ENCODE results near the gene CIAO2B. TPM values are rescaled to one million over a fixed set of nuclear protein-coding genes. Genes with fewer than 3 reads are reported as not detected.
A peak's percentile ranks its signal among the peaks of the same experiment; 100 is the strongest.

The CIAO2B gene
- 52.1 to 56.1 TPM (median 54.5 TPM) in 3 replicates for total RNA-seq

DNA sequence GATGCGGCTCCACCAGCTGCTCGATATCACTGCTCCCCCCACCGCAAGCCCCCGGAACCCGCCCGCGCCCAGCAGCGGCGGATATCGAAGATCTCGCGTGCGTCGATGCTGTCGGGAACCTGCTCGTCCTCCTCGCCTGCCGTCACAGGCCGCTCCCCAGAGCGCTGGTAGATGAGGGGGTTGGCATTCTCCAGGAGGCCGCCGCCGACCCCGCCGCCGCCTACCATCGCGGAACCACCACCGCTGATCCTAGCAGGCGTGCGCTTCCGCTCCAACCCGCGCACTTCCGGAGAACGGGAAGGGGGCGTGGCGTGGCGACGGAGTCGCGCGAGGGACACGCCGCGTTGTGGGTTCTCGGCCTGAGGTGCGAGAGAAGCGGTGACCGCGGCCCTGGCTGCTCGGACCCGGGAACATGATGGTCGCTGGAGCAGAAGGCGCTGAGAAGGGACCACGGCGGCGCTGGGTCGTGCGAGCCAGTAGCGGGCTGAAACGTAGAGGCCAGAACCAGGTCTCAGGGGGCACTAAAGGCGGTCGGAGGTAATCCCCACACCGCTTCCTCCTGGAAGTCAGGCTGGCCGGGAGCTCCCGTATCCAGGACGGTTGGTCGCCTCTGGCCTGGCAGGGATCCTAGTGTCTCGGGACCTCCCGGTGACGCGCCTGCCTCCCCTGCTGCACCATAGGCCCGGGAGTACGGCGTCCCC, at the start of gene CIAO2B:
Gene CIAO2B, minus strand, starts transcription at position 265 of the 701 bp plus-strand sequence. Its CDS starts 38 bp downstream, at position 227.
- TF ChIP-seq, protein P1, sequence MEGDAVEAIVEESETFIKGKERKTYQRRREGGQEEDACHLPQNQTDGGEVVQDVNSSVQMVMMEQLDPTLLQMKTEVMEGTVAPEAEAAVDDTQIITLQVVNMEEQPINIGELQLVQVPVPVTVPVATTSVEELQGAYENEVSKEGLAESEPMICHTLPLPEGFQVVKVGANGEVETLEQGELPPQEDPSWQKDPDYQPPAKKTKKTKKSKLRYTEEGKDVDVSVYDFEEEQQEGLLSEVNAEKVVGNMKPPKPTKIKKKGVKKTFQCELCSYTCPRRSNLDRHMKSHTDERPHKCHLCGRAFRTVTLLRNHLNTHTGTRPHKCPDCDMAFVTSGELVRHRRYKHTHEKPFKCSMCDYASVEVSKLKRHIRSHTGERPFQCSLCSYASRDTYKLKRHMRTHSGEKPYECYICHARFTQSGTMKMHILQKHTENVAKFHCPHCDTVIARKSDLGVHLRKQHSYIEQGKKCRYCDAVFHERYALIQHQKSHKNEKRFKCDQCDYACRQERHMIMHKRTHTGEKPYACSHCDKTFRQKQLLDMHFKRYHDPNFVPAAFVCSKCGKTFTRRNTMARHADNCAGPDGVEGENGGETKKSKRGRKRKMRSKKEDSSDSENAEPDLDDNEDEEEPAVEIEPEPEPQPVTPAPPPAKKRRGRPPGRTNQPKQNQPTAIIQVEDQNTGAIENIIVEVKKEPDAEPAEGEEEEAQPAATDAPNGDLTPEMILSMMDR (IDR thresholded peaks at IDR 0.05; ENCODE audit: unreplicated experiment), result no peak
- Mint-ChIP-seq H3K27me3 (ENCODE audit: low read depth) (no peaks in the 10 kb centered on the region), H3K4me1 (peaks cover 42% of the 10 kb centered on the region), H3K27ac (peak within 1 kb of the TSS; percentile 97), H3K36me3 (peaks cover 5% of the 10 kb centered on the region), H3K9me3 (no peaks in the 10 kb centered on the region), H3K4me3 (peak within 1 kb of the TSS; percentile 99)
- peak; percentile 72 to 91 for DNase-seq (ENCODE audit: low spot score in 2 of 2, unreplicated experiment in 2 of 2)

DNA sequence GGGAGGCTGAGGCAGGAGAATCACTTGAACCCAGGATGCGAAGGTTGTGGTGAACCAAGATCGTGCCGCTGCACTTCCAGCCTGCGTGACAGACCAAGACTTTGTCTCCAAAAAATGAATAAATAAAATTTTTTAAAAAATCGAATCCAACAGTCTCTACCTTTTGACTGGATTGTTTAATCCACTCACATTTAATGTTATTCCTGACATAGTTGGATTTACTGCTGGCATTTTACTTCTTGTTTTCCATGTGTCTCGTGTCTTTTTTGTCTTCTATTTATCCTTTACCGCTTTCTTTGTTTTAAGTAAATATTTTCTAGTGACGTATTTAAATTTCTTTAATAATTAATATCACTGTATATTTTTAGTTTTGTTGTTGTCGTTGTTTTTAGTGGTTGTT, 48.8 kb upstream of the CIAO2B start:
- TF ChIP-seq, protein P1 (IDR thresholded peaks at IDR 0.05; ENCODE audit: unreplicated experiment), result no peak
- H3K4me3 Mint-ChIP-seq, result no peak overlapping the region
- H3K36me3 Mint-ChIP-seq, result no peaks in the 10 kb centered on the region
- no peaks in the 10 kb centered on the region for H3K4me1 Mint-ChIP-seq
- no peak for DNase-seq (ENCODE audit: low spot score in 2 of 2, unreplicated experiment in 2 of 2)
- peaks cover 13% of the 10 kb centered on the region for H3K27me3 Mint-ChIP-seq (ENCODE audit: low read depth)
- H3K9me3 Mint-ChIP-seq, result no peaks in the 10 kb centered on the region
- no peak overlapping the region for H3K27ac Mint-ChIP-seq

DNA sequence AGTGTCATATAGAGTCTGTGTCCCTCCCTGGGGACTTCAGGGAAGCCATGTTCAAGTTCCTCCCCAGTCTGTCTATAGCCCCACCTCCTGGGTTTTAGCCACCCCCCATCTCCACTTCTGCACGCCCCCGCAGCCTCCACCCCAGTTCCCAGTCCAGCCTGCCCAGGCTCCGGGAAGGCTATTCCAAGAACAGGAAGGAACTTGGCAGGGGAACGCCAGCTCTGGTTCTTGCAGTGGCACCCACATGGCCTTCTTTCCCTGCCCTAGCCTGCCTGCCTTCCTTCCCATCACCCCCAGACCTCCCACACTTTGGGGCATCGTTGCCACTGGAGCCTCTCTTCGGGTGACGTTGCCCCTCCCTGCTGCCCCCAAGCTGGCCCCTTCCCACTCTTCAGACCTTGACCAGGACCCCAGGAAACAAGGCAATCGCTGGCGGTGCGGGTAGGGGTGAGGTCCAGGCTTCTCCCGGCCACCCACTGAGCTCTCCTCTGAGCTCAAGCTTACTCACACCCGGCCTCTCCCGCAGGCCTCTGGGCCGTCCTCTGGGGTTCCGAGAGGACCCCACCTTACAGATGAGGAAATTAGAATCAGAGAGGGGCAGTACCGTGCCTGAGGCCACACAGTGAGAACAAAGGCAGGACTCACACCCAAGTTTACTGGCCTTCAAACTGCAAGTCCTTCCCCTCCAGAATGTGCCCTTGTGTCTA, 45.0 kb upstream of the CIAO2B start:
- Mint-ChIP-seq H3K27ac (no peak overlapping the region), H3K4me1 (no peaks in the 10 kb centered on the region), H3K4me3 (no peak overlapping the region), H3K27me3 (ENCODE audit: low read depth) (peaks cover 16% of the 10 kb centered on the region), H3K9me3 (no peaks in the 10 kb centered on the region), H3K36me3 (no peaks in the 10 kb centered on the region)
- TF ChIP-seq, protein P1 (IDR thresholded peaks at IDR 0.05; ENCODE audit: unreplicated experiment), result no peak
- DNase-seq (ENCODE audit: low spot score in 2 of 2, unreplicated experiment in 2 of 2), result no peak

DNA sequence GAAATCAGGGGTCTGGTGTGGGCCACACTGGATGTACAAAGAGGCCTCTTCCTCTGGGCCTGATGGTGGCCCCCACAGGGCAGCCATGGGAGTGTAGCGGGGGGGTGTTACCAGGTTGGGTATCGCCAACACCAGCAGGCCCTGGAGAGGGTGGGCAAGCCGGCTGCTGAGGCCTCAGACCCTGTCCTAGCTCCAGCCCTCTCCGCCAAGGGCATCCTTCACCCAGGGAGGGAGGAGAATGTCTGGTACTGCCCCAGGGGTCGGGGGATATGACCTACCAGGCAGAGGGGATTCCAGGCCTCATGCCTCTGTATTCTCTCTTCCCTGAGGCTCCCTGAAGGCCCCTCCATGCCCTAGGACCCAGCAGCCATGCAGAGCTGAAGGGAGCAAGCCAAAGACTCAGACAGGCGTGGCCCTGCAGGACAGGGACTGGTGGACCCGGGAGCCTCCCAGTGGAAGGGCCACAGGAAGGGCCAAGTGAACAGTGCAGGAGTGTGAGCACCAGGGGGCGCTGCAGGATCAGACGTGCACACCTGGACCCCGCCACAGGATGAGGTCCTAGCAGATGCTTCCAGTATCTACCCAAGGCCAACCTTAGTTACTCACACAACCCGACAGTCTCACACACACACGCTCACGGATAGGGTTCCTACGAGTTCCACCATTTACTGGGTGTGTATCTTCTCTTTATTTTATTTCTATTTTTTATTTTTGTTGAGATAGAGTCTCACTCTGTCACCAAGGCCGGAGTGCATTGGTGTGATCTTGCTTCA, 43.3 kb upstream of the CIAO2B start:
- no peaks in the 10 kb centered on the region for H3K4me1 Mint-ChIP-seq
- H3K4me3 Mint-ChIP-seq, result no peak overlapping the region
- H3K9me3 Mint-ChIP-seq, result no peaks in the 10 kb centered on the region
- H3K27me3 Mint-ChIP-seq (ENCODE audit: low read depth), result peaks cover 14% of the 10 kb centered on the region
- TF ChIP-seq, protein P1 (IDR thresholded peaks at IDR 0.05; ENCODE audit: unreplicated experiment), result peak; percentile 94
- no peak overlapping the region for H3K27ac Mint-ChIP-seq
- DNase-seq (ENCODE audit: low spot score in 2 of 2, unreplicated experiment in 2 of 2), result peak; percentile 82 to 94
- H3K36me3 Mint-ChIP-seq, result no peaks in the 10 kb centered on the region

DNA sequence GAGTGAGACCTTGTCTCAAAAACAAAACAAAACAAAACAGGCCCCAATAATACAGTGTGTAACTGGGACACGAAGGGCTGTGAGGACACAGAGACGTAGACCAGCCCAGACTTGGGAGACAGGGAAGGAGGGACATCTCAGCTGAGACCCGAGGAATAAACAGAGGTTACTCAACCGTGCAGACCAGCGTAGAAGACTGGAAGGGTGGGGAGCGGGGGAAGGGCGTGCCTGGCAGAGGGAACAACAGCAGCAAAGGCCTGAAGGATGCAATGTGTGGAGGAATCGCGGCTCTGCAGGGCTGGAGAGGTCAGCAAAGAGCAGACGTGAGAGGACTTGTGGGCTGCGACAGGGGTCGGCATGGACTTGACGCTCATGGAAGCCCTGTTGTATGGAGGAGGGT, 42.5 kb upstream of the CIAO2B start:
- Mint-ChIP-seq H3K9me3 (no peaks in the 10 kb centered on the region), H3K4me3 (no peak overlapping the region), H3K27me3 (ENCODE audit: low read depth) (peaks cover 13% of the 10 kb centered on the region), H3K36me3 (no peaks in the 10 kb centered on the region), H3K4me1 (no peaks in the 10 kb centered on the region), H3K27ac (no peak overlapping the region)
- no peak for DNase-seq (ENCODE audit: low spot score in 2 of 2, unreplicated experiment in 2 of 2)
- TF ChIP-seq, protein P1 (IDR thresholded peaks at IDR 0.05; ENCODE audit: unreplicated experiment), result no peak

Measured in mesothelial cell of epicardium (in vitro differentiated cells).